Ishikawa (cell line): ENCODE results near the gene ATP1A4.

Source experiments
- CEBPB ChIP-seq: IDR thresholded peaks from 2 replicates; pipeline ENCODE4 v1.6.1; 2012
- CREB1 ChIP-seq: IDR thresholded peaks from 2 replicates; pipeline ENCODE4 v1.6.1; 2012; ENCODE audit warnings: low read depth
- EGR1 ChIP-seq: IDR thresholded peaks from 2 replicates; pipeline ENCODE4 v1.6.1; 2012
- EP300 ChIP-seq: IDR thresholded peaks from 2 replicates; pipeline ENCODE4 v1.6.1; 2012; ENCODE audit warnings: borderline replicate concordance
- FOXM1 ChIP-seq: IDR thresholded peaks from 2 replicates; pipeline ENCODE4 v1.6.1; 2012; ENCODE audit warnings: low read depth, borderline replicate concordance
- MAX ChIP-seq: IDR thresholded peaks from 2 replicates; pipeline ENCODE4 v1.6.1; 2012
- NFIC ChIP-seq: IDR thresholded peaks from 2 replicates; pipeline ENCODE4 v1.6.1; 2012
- RAD21 ChIP-seq: IDR thresholded peaks from 2 replicates; pipeline ENCODE4 v1.6.1; 2012; ENCODE audit warnings: low read depth
- REST ChIP-seq: IDR thresholded peaks from 2 replicates; pipeline ENCODE4 v1.6.1; 2012; ENCODE audit warnings: low read depth, mild to moderate bottlenecking
- TAF1 ChIP-seq: IDR thresholded peaks from 2 replicates; pipeline ENCODE4 v1.6.1; 2012; ENCODE audit warnings: low read depth, mild to moderate bottlenecking
- TCF12 ChIP-seq: IDR thresholded peaks from 2 replicates; pipeline ENCODE4 v1.6.1; 2012; ENCODE audit warnings: low read depth
- TEAD4 ChIP-seq: IDR thresholded peaks from 2 replicates; pipeline ENCODE4 v1.6.1; 2012
- USF1 ChIP-seq: IDR thresholded peaks from 2 replicates; pipeline ENCODE4 v1.6.1; 2012
- YY1 ChIP-seq: IDR thresholded peaks from 2 replicates; pipeline ENCODE4 v1.6.1; 2012; ENCODE audit warnings: low read depth
- ZBTB7A ChIP-seq: IDR thresholded peaks from 2 replicates; pipeline ENCODE4 v1.6.1; 2012; ENCODE audit warnings: low read depth

Gene ATP1A4

GRCh38 chr1:160139840-160140239 lies 11.6 kb upstream of the ATP1A4 start:
- TF ChIP-seq EGR1 (no peak), CREB1 (no peak), TAF1 (no peak), ZBTB7A (no peak), USF1 (no peak), TEAD4 (no peak), EP300 (no peak), TCF12 (no peak), CEBPB (no peak)

GRCh38 chr1:160143695-160144094 lies 7.7 kb upstream of the ATP1A4 start:
- TF ChIP-seq RAD21: no peak
- no peak for TF ChIP-seq YY1
- no peak for TF ChIP-seq TEAD4
- no peak for TF ChIP-seq TCF12
- TF ChIP-seq CEBPB: no peak
- TF ChIP-seq MAX: no peak
- TF ChIP-seq USF1: no peak
- no peak for TF ChIP-seq TAF1
- TF ChIP-seq REST: no peak
- no peak for TF ChIP-seq EP300
- TF ChIP-seq EGR1: no peak
- TF ChIP-seq NFIC: no peak
- TF ChIP-seq CREB1: no peak
- no peak for TF ChIP-seq FOXM1
- no peak for TF ChIP-seq ZBTB7A

- TF ChIP-seq CEBPB: no peak
- TF ChIP-seq TEAD4: peak; percentile 46
- TF ChIP-seq NFIC: no peak; the same call in 1 of the 2 replicates
Observed at GRCh38 chr1:160144921-160145320, 6.5 kb upstream of the ATP1A4 start.

GRCh38 chr1:160146107-160146506 lies 5.3 kb upstream of the ATP1A4 start:
- TF ChIP-seq CREB1 (no peak), TAF1 (no peak), ZBTB7A (no peak), USF1 (no peak), EP300 (no peak), FOXM1 (no peak), YY1 (no peak), TCF12 (no peak), MAX (no peak), TEAD4 (no peak), REST (no peak), CEBPB (no peak)

GRCh38 chr1:160148121-160148520 lies 3.3 kb upstream of the ATP1A4 start:
- TF ChIP-seq REST (no peak), USF1 (no peak), TEAD4 (no peak)
